PFSK-1 (cell line): ENCODE measurements around the gene RHOJ.

Experiments used
- FOXP2 ChIP-seq: optimal IDR thresholded peaks from 2 replicates; pipeline ENCODE3; 2011; ENCODE audit warnings: borderline replicate concordance, control low read depth, inconsistent platforms; ENCODE audit not compliant: insufficient read depth; ENCODE audit errors: extremely low read length, extremely low read depth
- POLR2AphosphoS5 ChIP-seq: IDR thresholded peaks from 2 replicates; pipeline ENCODE4 v1.6.1; 2012; ENCODE audit warnings: low read depth, mild to moderate bottlenecking, control low read depth, low read length, moderate library complexity
- REST ChIP-seq, 2 experiments: IDR thresholded peaks; 2 replicates each; pipeline versions ENCODE4 v1.6.1 to v1.8.0; 2011 to 2012; ENCODE audit warnings: low read depth in 2 of 2, low read length in 2 of 2, control low read depth in 1 of 2, inconsistent platforms in 1 of 2, mild to moderate bottlenecking in 1 of 2, moderate library complexity in 1 of 2; ENCODE audit not compliant: insufficient read depth in 1 of 2
- SIN3A ChIP-seq: IDR thresholded peaks from 2 replicates; pipeline ENCODE4 v1.6.1; 2012; ENCODE audit warnings: mild to moderate bottlenecking, low read length, moderate library complexity, borderline replicate concordance; ENCODE audit not compliant: insufficient read depth
- TAF1 ChIP-seq: IDR thresholded peaks from 2 replicates; pipeline ENCODE4 v1.6.1; 2012; ENCODE audit warnings: low read length, control low read depth, borderline replicate concordance; ENCODE audit not compliant: insufficient read depth

Gene RHOJ

DNA sequence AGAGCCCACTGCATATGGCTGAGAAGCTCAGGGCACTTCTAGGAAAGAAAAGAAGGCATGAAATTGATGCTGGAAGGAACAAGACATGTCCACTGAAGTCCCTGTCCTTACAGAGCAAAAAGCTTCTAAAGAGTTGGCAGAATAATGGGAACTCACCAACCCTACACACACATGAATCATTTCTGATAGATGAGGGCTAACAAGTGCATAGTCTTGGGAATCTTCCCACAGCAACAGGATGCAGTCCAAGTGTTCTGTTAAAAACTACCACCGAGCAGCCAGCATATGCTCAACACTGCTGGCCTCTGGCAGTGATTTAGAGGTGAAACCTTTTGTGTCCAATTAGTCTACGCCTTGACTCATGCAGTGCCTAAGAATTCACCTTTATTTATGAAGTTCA is 44.8 kb downstream of the RHOJ start:
- TF ChIP-seq REST (IDR thresholded peaks at IDR 0.05; ENCODE audit: insufficient read depth in 1 of 2, low read depth in 2 of 2, low read length in 2 of 2) (no peak), FOXP2 (no peak)

GRCh38 chr14:63257299-63257698 is 53.1 kb downstream of the RHOJ start:
- TF ChIP-seq REST (IDR thresholded peaks at IDR 0.05; ENCODE audit: insufficient read depth in 1 of 2, low read depth in 2 of 2, low read length in 2 of 2) (no peak), TAF1 (no peak), POLR2AphosphoS5 (no peak), SIN3A (no peak), FOXP2 (no peak)

DNA sequence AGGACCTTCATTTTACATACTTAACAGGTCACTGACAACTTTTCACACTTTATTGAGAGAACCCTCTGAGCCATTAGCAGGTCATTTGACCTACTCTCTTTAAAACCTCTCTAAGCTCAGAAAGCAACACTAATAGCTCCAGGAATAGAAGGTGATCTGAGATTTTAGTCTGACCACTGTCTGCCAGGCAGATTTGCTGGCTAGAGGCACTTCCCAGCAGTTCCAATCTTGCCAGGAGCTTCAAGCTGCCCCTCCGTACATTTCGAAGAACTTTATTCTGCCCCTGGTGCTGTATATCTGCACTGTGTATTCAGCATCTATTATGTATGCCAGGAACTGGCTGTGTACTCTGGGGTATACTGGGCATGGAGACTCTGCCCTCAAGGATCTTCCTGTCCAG is 58.2 kb downstream of the RHOJ start:
- TF ChIP-seq SIN3A (no peak), TAF1 (no peak), POLR2AphosphoS5 (no peak), FOXP2 (no peak), REST (IDR thresholded peaks at IDR 0.05; ENCODE audit: insufficient read depth in 1 of 2, low read depth in 2 of 2, low read length in 2 of 2) (no peak)

- no peak for TF ChIP-seq REST (IDR thresholded peaks at IDR 0.05; ENCODE audit: insufficient read depth in 1 of 2, low read depth in 2 of 2, low read length in 2 of 2)
Measured at GRCh38 chr14:63266106-63266505, 61.9 kb downstream of the RHOJ start.

GRCh38 chr14:63267171-63267570 is 62.9 kb downstream of the RHOJ start:
- TF ChIP-seq POLR2AphosphoS5 (no peak), REST (IDR thresholded peaks at IDR 0.05; ENCODE audit: insufficient read depth in 1 of 2, low read depth in 2 of 2, low read length in 2 of 2) (no peak), TAF1 (no peak), FOXP2 (no peak), SIN3A (no peak)
